ENCODE data around the gene ULK1. TPM values are rescaled to one million over a fixed set of nuclear protein-coding genes. Genes with fewer than 3 reads are reported as not detected.

ULK1 gene
- total RNA-seq, 2 experiments from 2014 or later: 35.2 to 42.2 TPM

DNA sequence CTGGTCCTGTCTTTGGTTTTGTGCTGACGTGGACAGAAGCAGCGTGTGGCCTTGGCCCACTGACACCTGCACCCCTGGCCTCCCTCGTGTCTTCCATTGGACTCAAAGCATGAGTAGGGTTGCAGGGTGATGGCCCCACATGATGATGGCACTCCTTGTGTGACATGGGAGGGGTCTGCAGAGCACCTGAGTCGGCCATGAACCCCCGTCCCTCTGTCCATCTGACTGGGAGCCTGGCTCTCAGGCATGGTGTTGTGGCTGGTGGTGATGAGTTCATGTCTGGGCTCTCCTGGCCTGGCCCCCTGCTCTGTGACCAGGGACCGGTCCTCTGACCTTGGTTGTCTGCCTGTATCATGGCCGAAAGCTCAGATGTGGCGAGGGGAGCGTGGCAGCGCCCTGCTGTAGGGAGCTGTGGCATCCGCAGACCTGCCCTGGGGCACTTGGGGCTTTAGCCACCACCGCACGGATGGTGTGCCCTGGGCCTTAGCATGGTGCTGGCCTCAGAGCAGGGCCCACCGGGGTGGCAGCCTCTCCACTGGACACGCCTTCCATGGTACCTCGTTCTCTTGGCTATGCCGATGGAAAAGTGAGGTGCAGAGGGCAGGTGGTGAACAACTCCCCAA lies 16.7 kb downstream of the ULK1 start:
- Mint-ChIP-seq H3K4me1 (no peaks in the 10 kb centered on the region), H3K9me3 (no peaks in the 10 kb centered on the region), H3K36me3 (ENCODE audit: low read depth) (peaks cover 6% of the 10 kb centered on the region), H3K4me3 (no peak overlapping the region), H3K27me3 (no peaks in the 10 kb centered on the region), H3K27ac (no peak overlapping the region)
- POLR2A ChIA-PET: no interaction called here
- CTCF ChIA-PET: no interaction called here
- DNase-seq: no peak

DNA sequence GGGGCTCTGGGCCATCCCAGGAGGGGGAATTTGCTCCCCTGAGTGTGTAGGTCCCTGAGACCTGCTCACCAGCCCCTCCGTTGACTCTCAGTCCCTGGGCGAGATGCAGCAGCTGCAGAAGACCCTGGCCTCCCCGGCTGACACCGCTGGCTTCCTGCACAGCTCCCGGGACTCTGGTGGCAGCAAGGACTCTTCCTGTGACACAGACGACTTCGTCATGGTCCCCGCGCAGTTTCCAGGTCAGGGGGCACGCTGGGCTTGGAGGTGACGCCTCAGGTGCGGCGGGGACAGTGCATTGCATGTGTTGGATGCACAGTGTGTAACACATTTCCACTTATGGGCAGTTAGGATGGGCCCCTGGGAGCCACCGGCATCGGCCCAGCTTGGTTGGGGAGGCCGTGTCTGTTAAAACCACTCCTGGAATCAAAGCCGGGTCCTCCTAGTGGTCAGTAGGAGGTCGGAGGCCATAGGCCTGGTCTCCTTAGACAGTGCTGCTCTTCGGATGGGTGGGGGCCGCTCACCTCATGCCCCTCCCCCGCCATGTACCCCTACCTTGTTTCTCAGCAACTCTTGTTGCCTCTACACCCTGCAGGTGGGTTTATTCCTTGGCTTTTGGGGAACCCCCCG lies 17.5 kb downstream of the ULK1 start:
- ChIA-PET POLR2A (interaction anchor here (1.2 kb wide), 1 partner anchor 15 kb away, joined by 3 read pairs; no protein-coding TSS in a partner anchor), CTCF (no interaction called here)
- no peak overlapping the region for H3K27ac Mint-ChIP-seq

DNA sequence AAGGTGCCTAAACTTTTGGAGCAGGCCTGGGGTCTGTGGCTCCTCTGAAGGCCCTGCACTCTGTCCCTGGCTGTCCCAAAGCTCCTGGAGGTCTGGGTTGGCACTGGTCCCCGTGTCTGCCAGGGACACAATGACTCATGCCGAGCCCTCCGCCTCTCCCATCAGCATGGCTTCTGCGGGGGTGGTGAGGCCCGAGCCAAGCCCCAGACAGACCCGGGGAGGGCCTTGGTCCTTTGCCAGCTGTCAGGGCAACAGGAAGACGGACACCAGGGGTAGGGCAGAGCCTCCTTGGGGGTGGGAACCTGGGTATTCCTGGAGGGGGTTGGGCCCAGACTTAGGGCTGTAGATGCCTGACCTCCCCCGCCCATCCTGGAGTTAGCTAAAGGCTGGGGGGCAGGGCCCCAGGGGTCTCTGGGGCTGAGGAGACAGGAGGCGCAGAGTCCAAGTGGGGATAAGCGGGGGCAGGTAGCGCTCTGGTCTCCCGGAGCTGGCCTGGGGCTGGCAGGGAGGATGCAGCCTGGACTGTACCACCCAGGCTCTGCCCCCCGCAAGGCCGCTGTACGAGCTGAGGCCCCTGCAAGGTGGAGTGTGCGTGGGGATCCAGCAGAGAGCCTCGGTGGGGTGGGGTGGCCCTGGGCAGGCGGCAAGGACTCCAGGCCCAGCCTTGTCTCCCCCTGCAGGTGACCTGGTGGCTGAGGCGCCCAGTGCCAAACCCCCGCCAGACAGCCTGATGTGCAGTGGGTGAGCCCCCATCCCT lies 18.3 kb downstream of the ULK1 start:
- H3K9me3 Mint-ChIP-seq: no peaks in the 10 kb centered on the region
- no peaks in the 10 kb centered on the region for H3K4me1 Mint-ChIP-seq
- DNase-seq: no peak
- ChIA-PET CTCF (no interaction called here), POLR2A (interaction anchor here (1.2 kb wide), 1 partner anchor 16 kb away, joined by 3 read pairs; no protein-coding TSS in a partner anchor)
- H3K27me3 Mint-ChIP-seq: no peaks in the 10 kb centered on the region
- H3K27ac Mint-ChIP-seq: no peak overlapping the region
- peaks cover 6% of the 10 kb centered on the region for H3K36me3 Mint-ChIP-seq (ENCODE audit: low read depth)
- no peak overlapping the region for H3K4me3 Mint-ChIP-seq

More for the DNA sequence above, 17.5 kb downstream of the ULK1 start:
- Mint-ChIP-seq H3K4me3 (no peak overlapping the region), H3K9me3 (no peaks in the 10 kb centered on the region), H3K36me3 (ENCODE audit: low read depth) (peaks cover 6% of the 10 kb centered on the region), H3K4me1 (no peaks in the 10 kb centered on the region), H3K27me3 (no peaks in the 10 kb centered on the region)
- DNase-seq: no peak

DNA sequence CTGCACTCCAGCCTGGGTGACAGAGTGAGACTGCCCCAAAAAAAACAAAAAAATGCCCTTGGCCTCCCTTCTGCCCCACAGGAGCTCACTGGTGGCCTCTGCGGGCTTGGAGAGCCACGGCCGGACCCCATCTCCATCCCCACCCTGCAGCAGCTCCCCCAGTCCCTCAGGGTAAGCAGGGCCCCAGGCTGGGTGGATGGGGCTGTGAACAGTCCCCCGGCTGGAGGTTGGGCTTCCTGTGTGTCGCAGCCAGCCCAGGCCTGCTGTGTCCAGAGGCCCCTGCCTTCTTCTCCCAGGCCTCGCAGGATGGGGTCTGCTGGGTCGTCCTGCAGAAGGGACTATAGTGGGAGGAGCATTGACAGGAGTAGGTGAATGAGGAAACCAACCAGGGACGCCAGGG lies 19.2 kb downstream of the ULK1 start:
- no peak overlapping the region for H3K27ac Mint-ChIP-seq
- CTCF ChIA-PET: no interaction called here

DNA sequence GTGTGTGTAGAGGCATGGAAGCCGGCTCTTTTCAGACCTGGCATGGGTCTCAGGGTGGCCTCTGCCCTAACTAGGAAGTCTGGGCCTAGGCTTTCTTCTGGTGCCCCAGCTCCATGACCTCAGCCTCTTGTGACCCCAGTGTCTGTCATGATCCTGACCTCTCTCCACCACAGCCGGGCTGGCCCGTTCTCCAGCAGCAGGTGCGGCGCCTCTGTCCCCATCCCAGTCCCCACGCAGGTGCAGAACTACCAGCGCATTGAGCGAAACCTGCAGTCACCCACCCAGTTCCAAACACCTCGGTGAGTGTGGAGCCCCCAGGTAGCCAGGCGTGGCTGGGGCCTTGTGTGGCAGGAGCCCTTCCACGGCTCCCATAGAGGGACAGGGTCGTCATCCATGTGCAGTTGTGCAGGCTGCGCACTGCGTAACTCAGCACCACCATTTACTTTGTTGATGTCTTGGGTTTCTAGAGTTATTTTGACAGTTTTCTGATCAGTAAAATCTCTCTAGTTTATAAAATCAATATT lies 19.8 kb downstream of the ULK1 start:
- Mint-ChIP-seq H3K27ac (no peak overlapping the region), H3K36me3 (ENCODE audit: low read depth) (peaks cover 6% of the 10 kb centered on the region), H3K9me3 (no peaks in the 10 kb centered on the region), H3K27me3 (no peaks in the 10 kb centered on the region), H3K4me1 (no peaks in the 10 kb centered on the region), H3K4me3 (no peak overlapping the region)
- ChIA-PET POLR2A (interaction anchor here (0.6 kb wide), 1 partner anchor 76 kb away, joined by 3 read pairs; no protein-coding TSS in a partner anchor), CTCF (no interaction called here)
- no peak for DNase-seq

More for the DNA sequence above, 19.2 kb downstream of the ULK1 start:
- Mint-ChIP-seq H3K27me3 (no peaks in the 10 kb centered on the region), H3K9me3 (no peaks in the 10 kb centered on the region), H3K4me3 (no peak overlapping the region), H3K4me1 (no peaks in the 10 kb centered on the region), H3K36me3 (ENCODE audit: low read depth) (peaks cover 6% of the 10 kb centered on the region)
- POLR2A ChIA-PET: interaction anchor here (0.6 kb wide), 1 partner anchor 76 kb away, joined by 3 read pairs; no protein-coding TSS in a partner anchor
- no peak for DNase-seq

DNA sequence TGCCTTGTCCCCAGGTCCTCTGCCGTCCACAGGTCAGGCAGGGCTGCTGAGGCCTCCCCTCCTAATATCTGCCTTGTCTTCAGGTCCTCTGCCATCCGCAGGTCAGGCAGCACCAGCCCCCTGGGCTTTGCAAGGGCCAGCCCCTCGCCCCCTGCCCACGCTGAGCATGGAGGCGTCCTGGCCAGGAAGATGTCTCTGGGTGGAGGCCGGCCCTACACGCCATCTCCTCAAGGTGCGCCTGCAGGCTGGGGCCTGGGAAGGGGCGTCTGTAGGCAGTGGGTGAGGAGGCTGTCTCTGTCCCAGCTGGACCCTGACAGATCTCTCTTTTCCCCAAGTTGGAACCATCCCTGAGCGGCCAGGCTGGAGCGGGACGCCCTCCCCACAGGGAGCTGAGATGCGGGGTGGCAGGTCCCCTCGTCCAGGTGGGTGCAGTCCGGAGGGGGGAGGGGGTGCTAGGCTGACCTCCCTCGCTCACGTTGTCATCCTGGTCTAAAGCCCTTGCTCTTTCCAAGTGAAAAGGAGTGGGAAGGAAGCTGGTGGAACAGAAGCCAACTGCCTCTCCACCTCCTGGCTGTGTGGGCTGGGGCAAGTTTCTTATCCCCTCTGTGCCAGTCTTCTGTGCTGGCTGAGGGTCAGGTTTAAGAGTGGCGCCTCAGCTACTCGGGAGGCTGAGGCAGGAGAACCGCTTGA lies 20.7 kb downstream of the ULK1 start:
- H3K9me3 Mint-ChIP-seq: no peaks in the 10 kb centered on the region
- peaks cover 6% of the 10 kb centered on the region for H3K36me3 Mint-ChIP-seq (ENCODE audit: low read depth)

DNA sequence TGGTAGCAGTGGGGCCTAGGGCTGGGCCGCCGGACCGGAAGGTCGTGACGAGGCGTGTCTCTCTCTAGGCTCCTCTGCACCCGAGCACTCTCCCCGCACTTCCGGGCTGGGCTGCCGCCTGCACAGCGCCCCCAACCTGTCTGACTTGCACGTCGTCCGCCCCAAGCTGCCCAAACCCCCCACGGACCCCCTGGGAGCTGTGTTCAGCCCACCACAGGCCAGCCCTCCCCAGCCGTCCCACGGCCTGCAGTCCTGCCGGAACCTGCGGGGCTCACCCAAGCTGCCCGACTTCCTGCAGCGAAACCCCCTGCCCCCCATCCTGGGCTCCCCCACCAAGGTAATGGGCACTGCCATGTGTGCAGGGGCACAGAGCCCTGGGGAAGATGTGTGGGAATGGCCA lies 21.4 kb downstream of the ULK1 start:
- no peak overlapping the region for H3K4me3 Mint-ChIP-seq
- POLR2A ChIA-PET: no interaction called here
- H3K4me1 Mint-ChIP-seq: no peaks in the 10 kb centered on the region
- H3K27ac Mint-ChIP-seq: no peak overlapping the region
- H3K36me3 Mint-ChIP-seq (ENCODE audit: low read depth): peaks cover 6% of the 10 kb centered on the region
- no peak for DNase-seq
- CTCF ChIA-PET: no interaction called here
- H3K27me3 Mint-ChIP-seq: no peaks in the 10 kb centered on the region
- no peaks in the 10 kb centered on the region for H3K9me3 Mint-ChIP-seq

More for the DNA sequence above, 20.7 kb downstream of the ULK1 start:
- H3K27me3 Mint-ChIP-seq: no peaks in the 10 kb centered on the region
- ChIA-PET POLR2A (no interaction called here), CTCF (no interaction called here)
- H3K27ac Mint-ChIP-seq: no peak overlapping the region
- no peaks in the 10 kb centered on the region for H3K4me1 Mint-ChIP-seq
- no peak overlapping the region for H3K4me3 Mint-ChIP-seq
- no peak for DNase-seq

DNA sequence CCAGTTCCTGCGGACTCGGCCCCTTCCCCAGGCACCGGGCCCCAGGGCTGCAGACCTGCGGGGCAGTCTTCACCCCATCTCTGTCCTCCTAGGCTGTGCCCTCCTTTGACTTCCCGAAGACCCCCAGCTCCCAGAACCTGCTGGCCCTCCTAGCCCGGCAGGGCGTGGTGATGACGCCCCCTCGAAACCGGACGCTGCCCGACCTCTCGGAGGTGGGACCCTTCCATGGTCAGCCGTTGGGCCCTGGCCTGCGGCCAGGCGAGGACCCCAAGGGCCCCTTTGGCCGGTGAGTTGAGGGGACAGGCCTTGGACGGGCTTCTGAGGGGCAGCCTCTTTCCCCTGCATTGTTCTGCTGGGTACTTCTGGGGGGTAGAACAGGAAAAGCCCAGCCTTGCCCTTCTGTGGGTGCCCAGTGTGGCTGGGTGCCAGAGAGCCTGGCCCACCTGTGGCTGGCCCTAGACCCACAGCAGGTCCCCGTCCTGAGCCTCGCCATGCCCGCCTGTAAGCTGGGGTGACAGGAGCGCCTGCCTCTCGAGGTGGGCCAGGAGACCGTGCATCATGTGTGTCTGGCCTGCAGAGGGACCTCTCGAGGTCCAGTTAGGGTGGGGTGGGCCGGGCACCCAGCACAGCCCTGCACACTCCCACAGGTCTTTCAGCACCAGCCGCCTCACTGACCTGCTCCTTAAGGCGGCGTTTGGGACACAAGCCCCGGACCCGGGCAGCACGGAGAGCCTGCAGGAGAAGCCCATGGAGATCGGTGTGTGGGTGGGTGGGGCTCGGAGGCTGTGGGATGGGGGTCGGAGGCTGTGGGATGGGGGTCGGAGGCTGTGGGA lies 22.1 kb downstream of the ULK1 start:
- Mint-ChIP-seq H3K4me1 (no peaks in the 10 kb centered on the region), H3K36me3 (ENCODE audit: low read depth) (peaks cover 2% of the 10 kb centered on the region), H3K9me3 (no peaks in the 10 kb centered on the region), H3K27ac (no peak overlapping the region), H3K4me3 (no peak overlapping the region), H3K27me3 (no peaks in the 10 kb centered on the region)
- POLR2A ChIA-PET: no interaction called here
- CTCF ChIA-PET: no interaction called here
- DNase-seq: no peak

DNA sequence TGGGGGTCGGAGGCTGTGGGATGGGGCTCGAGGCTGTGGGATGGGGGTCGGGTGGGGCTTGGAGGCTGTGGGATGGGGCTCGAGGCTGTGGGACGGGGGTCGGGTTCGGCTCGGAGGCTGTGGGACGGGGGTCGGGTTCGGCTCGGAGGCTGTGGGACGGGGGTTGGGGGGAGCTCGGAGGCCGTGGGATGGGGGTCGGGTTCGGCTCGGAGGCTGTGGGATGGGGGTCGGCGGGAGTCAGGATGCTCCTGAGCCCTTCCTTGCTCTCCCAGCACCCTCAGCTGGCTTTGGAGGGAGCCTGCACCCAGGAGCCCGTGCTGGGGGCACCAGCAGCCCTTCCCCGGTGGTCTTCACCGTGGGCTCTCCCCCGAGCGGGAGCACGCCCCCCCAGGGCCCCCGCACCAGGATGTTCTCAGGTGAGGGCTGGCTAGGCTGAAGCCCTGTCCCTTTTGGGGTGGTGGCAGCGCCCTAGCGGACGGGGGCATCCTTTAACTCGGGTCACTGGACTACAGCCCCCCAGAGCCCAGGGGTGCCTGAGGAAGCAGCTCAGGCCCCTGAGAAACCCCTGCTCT lies 22.8 kb downstream of the ULK1 start:
- CTCF ChIA-PET: no interaction called here
- Mint-ChIP-seq H3K36me3 (ENCODE audit: low read depth) (peaks cover 2% of the 10 kb centered on the region), H3K27me3 (no peaks in the 10 kb centered on the region), H3K4me3 (no peak overlapping the region), H3K4me1 (no peaks in the 10 kb centered on the region), H3K27ac (no peak overlapping the region), H3K9me3 (no peaks in the 10 kb centered on the region)
- DNase-seq: no peak
- POLR2A ChIA-PET: no interaction called here

DNA sequence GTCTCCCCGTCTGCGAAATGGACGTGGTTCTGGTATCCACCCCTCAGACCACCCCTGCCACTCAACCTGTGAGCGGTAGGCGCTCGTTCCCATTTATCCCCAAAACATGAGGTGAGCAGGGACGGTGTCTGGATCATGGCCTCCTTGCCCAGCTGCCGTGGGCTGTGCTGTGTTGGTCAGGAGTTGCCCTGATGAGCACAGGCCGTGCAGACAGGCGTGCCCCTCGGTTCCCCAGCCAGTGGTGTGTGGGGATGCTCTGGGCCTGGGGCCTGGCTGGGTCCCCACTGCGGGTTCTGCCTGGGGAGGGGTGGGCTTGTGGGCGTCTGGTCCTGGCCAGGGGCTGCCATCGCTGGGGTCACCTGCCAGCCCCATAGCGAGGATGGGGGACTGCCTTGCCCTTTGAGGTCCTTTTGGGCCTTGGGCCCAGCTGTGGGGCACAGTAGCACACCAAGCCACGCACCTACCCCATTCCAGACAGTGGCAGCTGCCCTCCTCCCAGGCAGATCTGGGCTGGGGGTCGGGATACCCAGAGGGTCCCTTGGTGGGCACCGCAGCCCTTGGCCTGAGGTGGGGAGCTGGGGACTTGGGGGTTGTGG lies 23.4 kb downstream of the ULK1 start:
- CTCF ChIA-PET: no interaction called here
- no peak overlapping the region for H3K4me3 Mint-ChIP-seq

DNA sequence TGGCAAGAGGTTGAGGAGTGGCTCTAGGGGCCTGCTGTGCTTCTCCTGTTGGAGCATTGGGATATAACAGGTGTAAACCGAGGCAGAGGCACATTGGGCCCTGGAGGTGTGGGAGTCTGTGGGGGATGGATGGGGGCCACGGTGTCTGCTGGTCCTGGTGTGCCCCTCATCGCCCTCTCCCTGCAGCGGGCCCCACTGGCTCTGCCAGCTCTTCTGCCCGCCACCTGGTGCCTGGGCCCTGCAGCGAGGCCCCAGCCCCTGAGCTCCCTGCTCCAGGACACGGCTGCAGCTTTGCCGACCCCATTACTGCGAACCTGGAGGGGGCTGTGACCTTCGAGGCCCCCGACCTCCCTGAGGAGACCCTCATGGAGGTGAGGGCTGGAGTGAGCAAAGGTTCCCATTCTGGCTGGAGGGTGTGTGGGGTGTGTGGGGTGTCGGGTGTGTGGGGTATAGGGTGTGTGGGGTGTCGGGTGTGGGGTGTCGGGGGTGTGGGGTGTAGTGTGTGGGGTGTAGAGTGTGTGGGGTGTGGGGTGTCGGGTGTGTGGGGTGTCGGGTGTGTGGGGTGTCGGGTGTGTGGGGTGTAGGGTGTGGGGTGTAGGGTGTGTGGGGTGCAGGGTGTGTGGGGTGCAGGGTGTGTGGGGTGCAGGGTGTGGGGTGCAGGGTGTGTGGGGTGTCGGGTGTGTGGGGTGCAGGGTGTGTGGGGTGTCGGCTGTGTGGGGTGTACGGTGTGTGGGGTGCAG lies 24.1 kb downstream of the ULK1 start:
- ChIA-PET POLR2A (interaction anchor here (2.1 kb wide), 1 partner anchor 11 kb away, joined by 6 read pairs; the partner anchor contains the start of gene PUS1), CTCF (no interaction called here)
- no peak overlapping the region for H3K4me3 Mint-ChIP-seq
- H3K27ac Mint-ChIP-seq: no peak overlapping the region
- no peak for DNase-seq
- no peaks in the 10 kb centered on the region for H3K4me1 Mint-ChIP-seq
- H3K9me3 Mint-ChIP-seq: no peaks in the 10 kb centered on the region
- no peaks in the 10 kb centered on the region for H3K27me3 Mint-ChIP-seq
- peaks cover 2% of the 10 kb centered on the region for H3K36me3 Mint-ChIP-seq (ENCODE audit: low read depth)

More for the DNA sequence above, 23.4 kb downstream of the ULK1 start:
- Mint-ChIP-seq H3K4me1 (no peaks in the 10 kb centered on the region), H3K27ac (no peak overlapping the region), H3K9me3 (no peaks in the 10 kb centered on the region), H3K27me3 (no peaks in the 10 kb centered on the region), H3K36me3 (ENCODE audit: low read depth) (peaks cover 2% of the 10 kb centered on the region)
- DNase-seq: no peak
- POLR2A ChIA-PET: no interaction called here

Data from activated CD4-positive, alpha-beta memory T cell treated with anti-CD3 and anti-CD28 coated beads, Interleukin-2, amount 10 ng/mL, durations not matched to agents 7 days and 5 days (primary cell).